Stimulated activated CD4-positive, alpha-beta T cell treated with anti-CD3 and anti-CD28 coated beads, TNF-alpha, amount 100 ng/mL, for 4 hours (primary cell): ENCODE results near the gene ZNF697.
"Not testable (repeated sequence)": the region's sequence is repeated elsewhere in the genome, so short reads cannot be mapped to it uniquely, and the experiment has no call there.

Source experiments
- DNase-seq, 3 experiments: peaks; one replicate each; pipeline ENCODE4 v3.0.0-alpha.2; 2020; ENCODE audit warnings: low read depth in 3 of 3

ZNF697 gene

GRCh38 chr1:119647734-119648619 is at the start of gene ZNF697:
Gene ZNF697, minus strand, starts transcription at chr1:119648266. Its CDS starts 22,166 bp downstream, at chr1:119626100.
- DNase-seq, result peak in 1 of 3 experiments; percentile 23

- no peak for DNase-seq
These were observed 49.5 kb upstream of the ZNF697 start for GRCh38 chr1:119697598-119697997.

GRCh38 chr1:119696863-119697262 is 48.8 kb upstream of the ZNF697 start:
- DNase-seq, result not testable (repeated sequence)

- no peak for DNase-seq
These were observed 41.4 kb upstream of the ZNF697 start for GRCh38 chr1:119689511-119689910.

GRCh38 chr1:119688810-119689209 is 40.7 kb upstream of the ZNF697 start:
- no peak for DNase-seq

GRCh38 chr1:119687434-119688079 is 39.5 kb upstream of the ZNF697 start:
- no peak for DNase-seq

DNA sequence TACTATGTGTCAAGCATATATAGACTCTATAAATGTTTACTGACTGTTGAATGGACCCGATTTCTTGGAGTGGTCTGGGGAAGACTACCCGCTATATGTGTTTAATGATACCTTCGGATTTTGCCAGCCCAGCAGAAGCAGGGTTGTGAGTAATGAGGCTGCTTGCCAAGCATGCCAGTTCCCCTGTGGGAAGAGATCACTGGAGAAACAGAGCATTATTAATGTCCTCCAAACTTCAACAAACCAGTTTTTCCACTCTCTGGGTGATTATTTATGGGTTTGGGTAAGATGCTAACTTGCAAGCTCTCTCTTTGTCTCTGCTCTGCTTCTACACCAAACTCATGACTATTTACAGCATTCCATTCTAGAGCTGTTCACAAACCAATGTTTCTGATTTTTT is 38.6 kb upstream of the ZNF697 start:
- no peak for DNase-seq

DNA sequence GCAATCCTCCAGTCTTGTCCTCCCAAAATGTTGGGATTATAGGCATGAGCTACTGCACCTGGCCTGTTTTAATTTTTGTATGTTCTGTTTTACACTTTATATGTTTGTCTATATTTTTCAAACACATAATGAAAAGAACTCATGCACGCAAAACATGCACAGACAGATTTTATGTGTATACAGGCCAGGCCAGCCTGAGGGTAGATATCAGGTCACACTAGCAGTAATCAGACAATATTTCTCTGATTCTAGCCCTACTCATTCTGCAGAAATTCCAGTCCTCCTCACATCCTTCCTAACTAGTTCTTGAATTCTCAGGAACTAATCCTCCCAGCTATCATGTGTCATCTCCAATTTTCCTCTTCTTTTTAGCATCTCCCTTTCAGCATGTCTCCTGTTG is 35.8 kb upstream of the ZNF697 start:
- DNase-seq, result no peak

DNA sequence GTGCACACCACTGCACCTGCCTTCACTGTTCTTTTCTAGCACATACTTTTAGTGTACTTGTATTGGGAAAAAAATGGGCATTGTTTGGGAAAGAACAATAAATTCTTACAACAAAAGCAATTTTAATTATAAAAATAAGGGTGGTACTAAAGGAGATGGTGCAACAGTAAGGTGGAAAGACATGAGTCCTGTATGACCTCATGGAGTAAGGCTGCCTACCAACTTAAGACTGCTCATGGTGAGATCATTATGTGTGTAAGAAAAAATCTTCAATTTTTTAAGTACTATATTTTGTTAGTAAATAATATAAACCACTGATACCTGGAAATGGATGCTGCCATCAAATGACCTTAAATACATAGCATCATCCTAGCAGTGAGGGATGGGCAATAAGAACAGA is 34.1 kb upstream of the ZNF697 start:
- DNase-seq, result no peak

- DNase-seq, result no peak
These were observed 33.5 kb upstream of the ZNF697 start for GRCh38 chr1:119681560-119681959.

GRCh38 chr1:119680723-119681122 is 32.7 kb upstream of the ZNF697 start:
- DNase-seq, result no peak

GRCh38 chr1:119680193-119680592 is 32.1 kb upstream of the ZNF697 start:
- DNase-seq, result no peak

- no peak for DNase-seq
These were observed 31.2 kb upstream of the ZNF697 start for GRCh38 chr1:119679223-119679622.

- DNase-seq, result no peak
These were observed 28.6 kb upstream of the ZNF697 start for GRCh38 chr1:119676571-119677206.

GRCh38 chr1:119675349-119676345 is 27.6 kb upstream of the ZNF697 start:
- DNase-seq, result peak; percentile 17 to 40 (median 23)

DNA sequence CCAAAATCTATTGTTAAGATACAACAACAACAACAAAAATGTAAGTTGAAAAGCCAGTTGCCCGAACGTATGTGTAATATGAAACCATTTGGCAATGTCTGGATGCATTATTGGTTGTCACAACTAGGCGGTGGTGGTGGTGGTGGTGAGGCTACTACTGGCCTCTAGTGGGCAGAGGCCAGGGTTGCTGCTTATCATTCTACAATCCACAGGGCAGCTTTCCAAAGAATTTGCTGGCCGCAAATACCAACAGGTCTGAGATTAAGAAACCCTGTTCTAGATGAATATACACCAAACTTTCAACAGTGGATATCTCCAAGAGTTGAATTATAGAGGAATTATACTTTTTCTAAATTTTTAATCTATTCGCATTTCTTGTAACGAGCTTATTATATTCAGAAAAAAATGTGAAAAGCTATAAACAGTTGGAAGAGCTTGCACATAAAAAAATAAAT is 26.8 kb upstream of the ZNF697 start:
- DNase-seq, result peak in 1 of 3 experiments; percentile 9

- no peak for DNase-seq
These were observed 26.1 kb upstream of the ZNF697 start for GRCh38 chr1:119674111-119674526.

DNA sequence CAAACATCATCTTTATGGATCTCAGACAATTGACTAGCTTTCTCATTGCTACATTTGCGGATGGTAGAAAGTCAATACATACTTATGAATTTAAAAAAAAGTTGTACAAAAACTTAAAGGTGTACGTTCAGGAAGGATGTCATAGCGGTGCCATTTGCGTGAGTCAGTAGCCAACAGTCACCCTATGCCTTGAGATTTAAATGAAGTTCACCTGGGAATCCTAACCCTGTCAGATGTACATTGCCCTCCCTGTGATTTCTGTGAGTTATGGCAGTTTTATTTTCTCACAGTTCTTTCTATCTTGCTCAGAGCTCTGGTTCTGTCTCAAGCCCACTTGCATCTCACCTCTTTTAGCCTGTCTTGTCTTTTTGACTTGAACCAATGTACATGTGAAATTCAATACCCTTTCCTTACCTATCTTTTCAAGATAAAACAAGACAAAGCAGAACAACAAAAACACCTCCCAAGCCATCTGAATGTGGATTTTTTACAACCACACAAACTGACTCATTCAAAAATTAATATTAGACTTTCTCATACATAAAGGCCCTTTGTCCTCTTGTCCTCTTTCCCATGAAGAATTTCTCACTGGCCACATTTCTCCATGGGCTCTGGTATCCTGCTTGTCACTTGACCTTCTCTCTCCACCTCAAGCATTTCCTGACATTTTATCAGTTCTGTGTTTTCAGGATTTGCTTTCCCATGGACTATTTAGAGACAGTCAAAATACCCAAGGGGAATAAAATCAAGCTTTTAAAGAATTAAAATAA is 25.3 kb upstream of the ZNF697 start:
- no peak for DNase-seq

- DNase-seq, result no peak
These were observed 22.8 kb upstream of the ZNF697 start for GRCh38 chr1:119670898-119671297.

DNA sequence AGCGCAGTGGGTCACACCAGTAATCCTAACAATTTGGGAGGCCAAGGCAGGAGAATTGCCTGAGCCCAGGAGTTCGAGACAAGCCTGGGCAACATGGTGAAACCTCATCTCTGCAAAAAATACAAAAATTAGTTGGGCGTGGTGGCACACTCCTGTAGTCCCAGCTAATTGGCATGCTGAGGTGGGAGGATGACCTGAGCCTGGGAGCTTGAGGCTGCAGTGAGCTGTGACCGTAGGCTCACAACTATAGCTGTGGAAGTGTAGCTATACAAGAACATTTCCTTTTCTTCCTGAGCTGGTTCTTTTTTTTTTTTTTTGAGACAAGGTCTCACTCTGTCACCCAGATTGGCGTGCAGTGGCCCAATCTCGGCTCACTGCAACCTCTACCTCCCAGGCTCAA is 19.1 kb upstream of the ZNF697 start:
- DNase-seq, result no peak
